GM21737 (cell line): ENCODE results near the gene SMIM36.
"Not testable (repeated sequence)": the region's sequence is repeated elsewhere in the genome, so short reads cannot be mapped to it uniquely, and the experiment has no call there.

Experiments
- ATAC-seq: cut with Tn5 transposase; IDR thresholded peaks from one replicate; pipeline ENCODE4 v1.9.1; 2021; ENCODE audit warnings: mild to moderate bottlenecking, moderate library complexity; ENCODE audit not compliant: unreplicated experiment

Gene SMIM36

DNA sequence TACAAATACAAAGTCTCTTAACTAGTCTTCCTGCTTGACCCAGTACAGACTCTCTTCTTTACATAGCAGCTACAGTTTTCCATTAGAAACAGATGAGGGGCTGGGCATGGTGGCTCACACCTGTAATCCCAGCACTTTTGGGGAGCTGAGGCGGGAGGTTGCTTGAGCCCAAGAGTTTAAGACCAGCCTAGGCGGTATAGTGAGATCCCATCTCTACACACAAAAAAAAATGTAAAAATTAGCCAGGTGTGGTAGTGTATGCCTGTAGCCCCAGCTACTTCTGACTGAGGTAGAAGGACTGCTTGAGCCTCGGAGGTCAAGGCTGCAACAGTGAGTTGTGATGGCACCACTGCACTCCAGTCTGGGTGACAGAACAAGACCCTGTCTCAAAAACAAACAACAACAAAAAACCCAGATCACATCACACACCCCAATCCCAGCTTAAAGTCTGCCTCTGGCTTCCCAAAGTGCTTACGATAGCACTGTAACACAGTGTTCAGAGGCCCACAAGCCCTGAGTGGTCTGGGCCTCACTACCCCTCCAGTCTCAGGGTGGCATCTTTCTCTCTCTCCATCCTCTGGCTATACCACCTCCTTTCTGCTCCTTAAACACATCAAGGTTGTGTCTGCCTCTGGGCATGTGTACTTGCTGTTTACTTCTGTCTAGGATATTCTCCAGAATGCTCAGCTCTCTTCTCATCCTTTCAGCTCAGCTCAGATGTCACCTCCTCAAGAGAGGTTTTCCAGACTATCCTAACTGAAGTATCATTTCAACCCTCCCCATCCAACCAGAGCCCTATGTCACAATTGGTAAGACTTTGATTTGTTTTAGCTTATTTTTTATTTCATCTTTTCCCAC lies 93.6 kb downstream of the SMIM36 start:
- no peak for ATAC-seq

DNA sequence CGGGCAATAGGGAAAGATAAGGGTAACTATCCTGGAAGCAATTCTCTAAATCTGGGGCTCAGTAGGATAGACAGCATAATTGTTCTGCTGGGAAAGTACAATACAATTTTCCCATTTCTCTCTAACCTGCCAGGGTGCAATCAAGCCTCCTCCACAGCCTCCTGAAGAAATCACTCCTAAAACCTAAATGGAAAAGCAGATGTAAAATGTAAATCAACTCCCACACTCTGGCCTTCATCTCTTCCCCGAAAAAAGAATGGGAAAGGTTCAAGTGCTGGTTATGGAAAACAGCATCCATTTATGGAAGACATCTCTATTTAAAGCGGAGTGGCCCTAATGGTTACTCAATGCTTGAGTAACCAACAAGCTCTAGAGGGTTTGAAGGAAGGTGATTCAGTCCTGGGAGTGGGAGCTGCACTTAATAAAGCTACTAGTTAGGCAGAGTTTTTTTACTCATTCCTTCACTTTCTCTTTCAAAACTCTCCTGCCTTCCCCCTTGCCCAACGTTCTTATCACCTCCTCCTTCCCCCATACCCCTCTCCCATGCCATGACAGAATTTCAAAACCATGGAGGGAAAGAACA lies 94.7 kb downstream of the SMIM36 start:
- ATAC-seq: no peak

DNA sequence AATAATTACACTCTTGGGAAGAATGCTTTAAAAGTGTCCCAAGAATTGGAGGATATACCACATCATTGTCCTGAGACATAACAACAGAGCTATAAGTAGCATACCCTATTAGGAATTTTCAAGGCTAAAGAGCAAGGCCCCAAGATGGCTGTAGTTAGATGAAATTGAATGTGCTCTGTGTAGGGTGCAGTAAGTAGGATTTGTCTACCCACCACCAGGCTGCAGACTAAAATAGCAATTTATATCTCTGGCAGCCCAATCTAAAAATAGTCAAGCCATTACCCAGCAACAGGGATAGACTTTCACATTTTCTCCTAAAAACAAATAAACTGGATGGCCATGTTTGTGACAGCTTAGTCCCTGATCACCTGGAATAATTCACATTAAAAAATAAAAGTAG lies 95.3 kb downstream of the SMIM36 start:
- no peak for ATAC-seq

DNA sequence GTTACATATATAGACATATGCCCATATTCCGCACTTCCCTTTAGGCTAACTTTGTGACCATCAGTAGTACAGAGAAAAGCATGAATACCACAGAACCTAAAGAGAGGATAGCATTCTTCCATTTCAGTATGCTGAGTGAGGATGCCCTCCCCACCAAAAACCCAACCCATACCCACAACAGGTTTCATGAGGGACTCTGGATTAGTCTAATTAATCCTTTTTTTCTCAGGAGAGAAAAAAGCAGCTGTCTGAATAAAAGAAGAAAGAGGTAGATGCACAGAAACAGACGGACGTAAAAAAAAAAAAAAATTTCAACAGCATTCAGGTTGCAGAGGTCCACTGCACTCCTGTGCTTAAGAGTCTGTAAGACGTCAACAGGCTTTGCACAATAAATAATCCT lies 96.3 kb downstream of the SMIM36 start:
- ATAC-seq: no peak

DNA sequence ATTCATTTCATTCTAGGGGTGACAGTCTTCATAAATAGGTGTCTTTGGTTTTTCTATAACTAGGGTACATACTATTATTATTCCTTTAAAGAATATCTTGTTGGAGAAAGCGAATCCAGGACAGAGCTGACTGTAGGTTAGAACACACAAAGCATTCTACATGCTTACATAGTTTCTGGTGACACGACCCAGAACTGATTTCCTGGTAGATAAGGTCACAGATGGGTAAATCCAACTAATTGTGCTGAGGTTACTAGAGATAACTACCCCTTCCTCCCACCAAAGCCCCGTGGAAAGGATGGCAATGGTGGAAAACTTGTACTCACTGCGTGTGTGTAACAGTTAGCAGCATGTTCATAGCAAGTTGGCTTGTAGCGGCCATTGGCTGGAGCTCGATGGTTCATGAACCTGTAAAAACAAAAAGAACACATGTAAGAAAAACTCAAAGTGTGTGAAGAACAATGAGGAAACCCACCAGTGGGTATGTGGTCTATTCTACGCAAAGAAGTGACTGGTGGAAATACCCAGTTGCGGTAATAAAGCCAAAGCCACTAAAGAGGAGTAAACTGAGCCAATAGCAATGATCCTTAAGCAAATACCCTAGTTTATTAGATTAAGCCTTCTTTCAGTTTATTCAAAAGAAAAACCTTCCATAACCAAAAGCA lies 97.3 kb downstream of the SMIM36 start:
- no peak for ATAC-seq

DNA sequence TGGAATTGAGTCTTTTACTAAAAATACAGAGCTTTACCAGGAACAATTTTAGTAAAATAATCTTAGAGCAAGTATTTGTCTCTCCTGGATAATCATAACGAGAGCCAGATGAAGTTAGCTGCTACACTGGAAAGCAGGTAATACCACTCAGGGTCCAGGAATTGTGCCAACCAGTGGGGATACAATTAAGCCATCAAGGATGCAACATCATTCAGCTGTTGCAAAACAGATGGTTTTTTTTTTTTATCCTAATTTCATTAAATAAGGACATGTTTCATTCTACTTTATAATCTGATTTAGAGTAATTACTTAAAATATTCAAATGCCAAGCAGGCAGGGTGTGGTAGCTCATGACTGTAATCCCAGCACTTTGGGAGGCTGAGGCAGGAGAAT lies 99.8 kb downstream of the SMIM36 start:
- no peak for ATAC-seq

DNA sequence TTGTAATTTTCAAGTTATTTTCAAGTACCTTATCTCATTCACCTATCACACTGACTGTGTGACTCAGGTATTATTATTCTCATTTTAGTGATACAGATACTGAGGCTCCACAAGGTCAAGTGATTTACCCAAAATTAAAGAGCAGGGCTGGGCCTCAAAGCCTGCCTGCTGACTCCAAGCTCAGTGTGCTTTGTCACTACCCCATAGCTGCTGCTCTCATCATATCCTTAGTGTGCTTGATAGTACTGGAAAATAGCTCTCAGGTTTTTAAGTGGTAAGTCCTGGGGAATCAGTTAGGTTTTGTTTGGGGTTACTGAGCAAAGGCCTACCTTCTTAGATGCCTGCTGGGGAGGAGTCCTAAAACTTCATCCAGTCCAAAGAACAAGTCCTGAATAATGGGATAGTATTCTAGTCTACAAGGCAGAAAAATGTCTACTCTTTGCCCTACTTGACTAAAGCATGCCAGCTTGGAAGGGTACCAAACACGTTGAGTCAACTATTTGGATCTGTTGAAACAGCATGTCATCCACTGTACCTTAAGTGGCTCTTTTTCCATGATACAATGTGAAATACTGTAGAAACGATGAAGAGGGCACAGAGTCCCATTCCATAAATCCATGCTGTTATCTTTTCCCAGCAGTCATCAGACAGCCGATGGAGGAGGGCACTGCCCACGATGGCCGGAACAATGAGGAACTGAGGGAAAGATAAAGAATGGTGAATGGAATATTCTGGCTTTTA lies 100.4 kb downstream of the SMIM36 start:
- no peak for ATAC-seq

DNA sequence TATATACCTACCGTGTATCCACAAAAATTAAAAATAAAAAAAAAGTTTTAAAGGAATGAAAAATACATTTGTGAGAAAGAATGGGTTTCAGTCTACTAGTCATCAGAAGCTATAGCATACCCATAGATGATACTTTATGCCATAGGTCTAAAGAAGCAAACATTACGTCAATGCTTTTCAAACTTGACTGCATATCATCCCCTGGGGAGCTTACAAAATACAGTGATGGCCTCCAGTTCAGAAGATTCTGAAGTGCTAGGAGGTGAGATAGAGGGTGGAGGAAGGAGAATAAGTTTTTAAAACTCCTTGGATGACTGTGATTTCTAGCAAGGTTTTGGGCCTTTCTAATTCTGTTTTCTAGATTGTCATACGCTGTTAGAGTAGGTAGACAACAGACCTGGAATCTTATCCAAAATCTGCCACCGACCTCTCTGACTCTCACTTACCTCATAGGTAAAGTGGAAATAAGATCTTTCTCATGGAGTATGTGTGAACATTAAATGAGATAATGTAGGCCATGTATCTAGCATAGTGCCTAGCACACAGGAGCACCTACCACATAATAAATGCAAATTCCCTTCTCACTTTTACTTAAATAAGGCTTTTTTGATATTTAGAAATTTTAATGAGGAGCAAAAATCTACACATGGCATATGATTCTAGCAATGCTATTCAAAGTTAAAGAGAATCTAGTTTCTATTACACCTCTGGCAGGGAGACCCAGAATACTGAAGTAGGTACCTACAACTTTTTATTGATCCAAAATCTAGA lies 102.0 kb downstream of the SMIM36 start:
- ATAC-seq: no peak

DNA sequence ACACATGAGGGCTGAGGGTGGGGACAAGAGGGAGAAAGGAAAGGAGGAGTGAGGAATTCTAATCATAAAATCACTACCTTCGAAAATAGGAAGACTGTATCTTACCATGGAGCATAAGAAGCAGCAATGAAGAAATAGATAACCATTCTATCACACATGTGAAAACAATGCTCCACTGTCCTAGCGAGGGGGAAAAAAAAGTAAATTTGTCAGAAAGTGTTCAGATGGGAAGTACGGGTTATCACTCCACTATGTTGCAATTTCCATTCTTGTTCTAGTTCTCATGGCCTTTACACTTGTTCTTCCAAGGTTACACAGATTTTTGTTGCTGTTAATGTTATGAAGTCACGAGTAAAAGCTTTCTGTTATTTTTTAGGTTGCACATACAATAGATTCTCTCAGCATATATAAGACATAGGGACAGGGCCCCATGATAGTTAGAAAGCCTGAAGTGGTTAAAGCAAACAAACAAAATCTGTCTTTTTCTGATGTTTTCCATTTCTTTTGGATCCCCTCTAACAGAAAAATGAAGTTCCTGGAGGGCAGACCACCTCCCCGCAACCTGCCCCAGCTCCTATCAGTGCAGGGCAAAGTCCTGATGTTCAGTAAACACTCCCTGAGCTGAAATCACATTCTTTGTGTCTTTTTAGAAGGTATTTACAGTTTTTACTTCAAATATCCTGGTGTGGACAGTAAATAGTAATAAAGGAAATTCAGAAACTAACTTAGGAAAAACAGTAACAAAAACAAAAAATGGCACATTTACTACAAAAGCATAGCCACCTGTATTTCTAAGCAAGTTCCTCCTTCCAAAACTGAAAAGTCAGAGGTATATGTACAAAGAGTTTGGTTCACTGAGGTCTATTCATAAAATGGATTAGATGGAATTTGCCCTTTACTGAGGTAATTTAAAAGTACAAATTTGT lies 103.3 kb downstream of the SMIM36 start:
- ATAC-seq: no peak

DNA sequence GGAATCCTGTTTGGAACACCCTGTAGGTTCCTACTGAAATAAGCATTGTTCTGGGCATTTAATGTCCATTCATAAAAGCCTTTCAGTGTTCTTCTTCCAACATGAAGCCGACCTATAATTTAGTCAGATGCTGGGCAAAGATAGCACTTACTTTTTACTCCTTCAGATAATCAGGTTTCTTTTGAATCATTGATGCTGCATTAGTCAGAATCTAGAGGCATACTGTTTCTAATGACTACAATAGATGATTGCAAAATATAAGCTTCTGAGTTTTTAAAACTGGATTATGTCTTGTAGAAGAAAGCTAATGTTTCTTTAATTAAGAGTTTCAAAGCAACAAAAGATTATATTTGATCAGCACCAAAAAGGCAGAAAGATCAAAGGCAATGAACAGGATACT lies 105.7 kb downstream of the SMIM36 start:
- ATAC-seq: no peak

DNA sequence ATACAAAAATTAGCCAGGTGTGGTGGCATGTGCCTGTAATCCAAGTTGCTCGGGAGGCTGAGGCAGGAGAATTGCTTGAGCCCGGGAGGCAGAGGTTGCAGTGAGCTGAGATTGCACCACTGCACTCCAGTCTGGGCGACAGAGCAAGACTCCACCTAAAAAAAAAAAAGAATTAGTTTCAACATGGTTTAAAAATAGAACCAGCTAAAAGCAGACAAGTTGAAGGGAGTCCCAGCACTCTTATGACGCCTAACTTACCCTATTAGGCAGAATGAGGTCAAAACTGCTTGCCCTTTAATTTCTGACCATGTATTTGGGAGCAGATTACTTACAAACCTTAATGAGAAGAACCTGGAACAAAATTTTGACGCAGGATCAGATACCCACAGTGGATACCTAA lies 107.1 kb downstream of the SMIM36 start:
- not testable (repeated sequence) for ATAC-seq

DNA sequence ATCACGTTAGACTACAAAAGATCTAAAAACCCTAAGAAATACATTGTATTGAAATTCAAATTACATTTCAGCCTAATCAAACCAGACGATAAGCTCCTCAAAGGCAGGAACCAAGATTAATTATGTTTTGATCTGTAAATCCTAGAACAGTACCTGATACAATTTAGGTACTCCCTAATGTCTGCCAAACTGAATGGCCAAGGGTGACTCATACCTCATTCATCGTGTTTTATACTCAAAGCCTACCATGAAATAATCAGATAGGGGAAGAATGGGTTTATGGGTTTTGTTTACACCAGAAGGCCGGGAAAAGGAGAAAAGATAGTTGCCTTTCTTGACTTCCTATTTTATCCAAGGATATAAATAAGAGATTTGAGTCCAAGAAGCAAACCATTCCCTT lies 108.9 kb downstream of the SMIM36 start:
- no peak for ATAC-seq
